Thyroid gland (tissue), 4 donors: Measurements from ENCODE around the gene SRD5A2. TPM values are rescaled to one million over a fixed set of nuclear protein-coding genes. Genes with fewer than 3 reads are reported as not detected.

ENCODE experiments used
- DNase-seq, 2 donors: peaks; one replicate each; pipeline ENCODE4 v3.0.0-alpha.2; 2019
- H3K27ac ChIP-seq, 3 donors: fragments of 200-600 bp; sonication (generic); 1 replicate in 2 of 3; 2 replicates in 1 of 3; pipeline ENCODE4 v1.5.1; 2016 to 2019; ENCODE audit warnings: mild to moderate bottlenecking in 1 of 3, moderate library complexity in 1 of 3
- H3K27me3 ChIP-seq: fragments of 200-600 bp; sonication (generic); one replicate; pipeline ENCODE4 v1.5.1; 2019
- H3K36me3 ChIP-seq, 2 donors: fragments of 200-600 bp; sonication (generic); one replicate each; pipeline ENCODE4 v1.5.1; 2016 to 2019
- H3K4me1 ChIP-seq, 2 donors: fragments of 200-600 bp; sonication (generic); one replicate each; pipeline ENCODE4 v1.5.1; 2017 to 2019
- H3K4me3 ChIP-seq, 3 donors: fragments of 200-600 bp; sonication (generic); replicated peaks in 1 of 3; 1 replicate in 2 of 3; 2 replicates in 1 of 3; pipeline ENCODE4 v1.5.1; 2016; ENCODE audit warnings: mild to moderate bottlenecking in 1 of 3
- H3K9me3 ChIP-seq: fragments of 200-600 bp; sonication (generic); one replicate; pipeline ENCODE4 v1.5.1; 2017
- POLR2A ChIP-seq, 2 donors: fragments of 450-650 bp; IDR thresholded peaks; one replicate each; pipeline ENCODE4 v1.6.1; 2017; ENCODE audit warnings: antibody characterized with exemption in 2 of 2, mild to moderate bottlenecking in 2 of 2, moderate library complexity in 1 of 2
- WGBS, 2 donors: methylation state at CpG; one replicate each; pipeline ENCODE4 v1.1.5; 2017; 5-methylcytosine and 5-hydroxymethylcytosine counted together
- intact Hi-C: fragments of 100-400 bp; cut with DNase I; formaldehyde crosslinking; loops from one replicate; pipeline ENCODE4 v1.15.1; 2023
- total RNA-seq, 4 donors: library from RNA; depleted of rRNA; stranded (reverse); fragments of >200 nt; gene quantifications; one replicate each; pipeline ENCODE4 v1.2.3, GENCODE V29; 2016
- TF ChIP-seq, protein P1 (sequence below), 6 experiments: fragments of 200-600 bp in 3 of 6; fragments of 450-650 bp in 3 of 6; sonication (generic) in 3 of 6; IDR thresholded peaks; one replicate each; pipeline ENCODE4 v1.5.1; 2016 to 2019; ENCODE audit warnings: antibody characterized with exemption in 6 of 6, mild to moderate bottlenecking in 2 of 6, inconsistent platforms in 1 of 6, moderate library complexity in 1 of 6

The SRD5A2 gene
- total RNA-seq, 4 donors from 2014 or later = 0.13 TPM; not detected in 3

DNA sequence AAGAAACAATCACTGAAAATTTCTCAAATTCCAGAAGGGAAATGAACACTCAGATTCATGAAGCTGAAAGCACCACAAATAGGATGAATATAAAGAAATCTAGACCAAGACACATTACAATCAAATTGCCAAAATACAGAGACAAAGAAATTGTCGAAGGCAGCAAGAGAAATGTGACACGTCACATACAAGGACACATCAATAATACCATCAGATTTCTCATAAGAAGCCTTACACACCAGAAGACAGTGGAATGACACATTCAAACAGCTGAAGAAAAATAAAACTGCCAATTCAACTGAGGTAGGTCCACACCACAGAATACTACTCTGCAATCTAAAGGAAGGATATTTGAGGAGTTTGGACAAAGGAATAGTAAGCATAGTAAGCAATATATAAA is 27.4 kb downstream of the SRD5A2 start:
- Histone ChIP-seq H3K9me3 (no peaks in the 10 kb centered on the region), H3K4me1 (no peaks in the 10 kb centered on the region), H3K27ac (no peak overlapping the region), H3K27me3 (no peaks in the 10 kb centered on the region), H3K36me3 (no peaks in the 10 kb centered on the region), H3K4me3 (no peak overlapping the region)
- no peak for DNase-seq
- intact Hi-C loops = no loop called here
- no peak for TF ChIP-seq POLR2A (IDR thresholded peaks at IDR 0.05)
- TF ChIP-seq, protein P1, sequence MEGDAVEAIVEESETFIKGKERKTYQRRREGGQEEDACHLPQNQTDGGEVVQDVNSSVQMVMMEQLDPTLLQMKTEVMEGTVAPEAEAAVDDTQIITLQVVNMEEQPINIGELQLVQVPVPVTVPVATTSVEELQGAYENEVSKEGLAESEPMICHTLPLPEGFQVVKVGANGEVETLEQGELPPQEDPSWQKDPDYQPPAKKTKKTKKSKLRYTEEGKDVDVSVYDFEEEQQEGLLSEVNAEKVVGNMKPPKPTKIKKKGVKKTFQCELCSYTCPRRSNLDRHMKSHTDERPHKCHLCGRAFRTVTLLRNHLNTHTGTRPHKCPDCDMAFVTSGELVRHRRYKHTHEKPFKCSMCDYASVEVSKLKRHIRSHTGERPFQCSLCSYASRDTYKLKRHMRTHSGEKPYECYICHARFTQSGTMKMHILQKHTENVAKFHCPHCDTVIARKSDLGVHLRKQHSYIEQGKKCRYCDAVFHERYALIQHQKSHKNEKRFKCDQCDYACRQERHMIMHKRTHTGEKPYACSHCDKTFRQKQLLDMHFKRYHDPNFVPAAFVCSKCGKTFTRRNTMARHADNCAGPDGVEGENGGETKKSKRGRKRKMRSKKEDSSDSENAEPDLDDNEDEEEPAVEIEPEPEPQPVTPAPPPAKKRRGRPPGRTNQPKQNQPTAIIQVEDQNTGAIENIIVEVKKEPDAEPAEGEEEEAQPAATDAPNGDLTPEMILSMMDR (IDR thresholded peaks at IDR 0.05) = no peak
- 86 to 95% methylated on average over 2 of the region's 2 CpGs for WGBS, 2 donors

GRCh38 chr2:31547485-31547884 is 33.3 kb downstream of the SRD5A2 start:
- no peak for TF ChIP-seq POLR2A (IDR thresholded peaks at IDR 0.05)
- TF ChIP-seq, protein P1 (IDR thresholded peaks at IDR 0.05) = no peak
- no peak for DNase-seq
- Histone ChIP-seq H3K27me3 (no peaks in the 10 kb centered on the region), H3K9me3 (no peaks in the 10 kb centered on the region), H3K4me3 (no peak overlapping the region), H3K4me1 (no peaks in the 10 kb centered on the region), H3K36me3 (no peaks in the 10 kb centered on the region), H3K27ac (no peak overlapping the region)
- intact Hi-C loops = no loop called here
- 85 to 93% methylated on average over 2 of the region's 2 CpGs for WGBS, 2 donors

DNA sequence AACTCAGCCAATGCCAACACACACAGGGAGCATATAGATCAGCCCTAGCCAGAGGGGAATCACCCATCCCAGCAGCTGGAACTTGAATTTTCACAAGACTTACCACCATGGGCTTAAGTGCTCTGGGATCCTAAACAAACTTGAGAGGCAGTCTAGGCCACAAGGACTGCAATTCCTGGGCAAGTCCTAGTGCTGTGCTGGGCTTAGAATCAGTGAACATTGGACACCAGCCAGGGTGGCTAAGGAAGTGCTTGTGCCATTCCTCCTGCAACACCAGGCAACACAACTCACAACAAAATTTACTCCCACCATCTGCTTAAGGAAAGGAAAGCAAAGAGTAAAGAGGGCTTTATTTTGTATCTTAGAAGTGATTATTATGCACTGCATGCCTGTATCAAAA is 38.9 kb downstream of the SRD5A2 start:
- Histone ChIP-seq H3K36me3 (no peaks in the 10 kb centered on the region), H3K27me3 (no peaks in the 10 kb centered on the region), H3K27ac (no peak overlapping the region), H3K4me3 (no peak overlapping the region), H3K4me1 (no peaks in the 10 kb centered on the region), H3K9me3 (no peaks in the 10 kb centered on the region)
- intact Hi-C loops = no loop called here
- no peak for TF ChIP-seq POLR2A (IDR thresholded peaks at IDR 0.05)
- TF ChIP-seq, protein P1 (IDR thresholded peaks at IDR 0.05) = no peak
- DNase-seq = no peak

GRCh38 chr2:31539505-31539904 is 41.2 kb downstream of the SRD5A2 start:
- no peak for TF ChIP-seq POLR2A (IDR thresholded peaks at IDR 0.05)
- TF ChIP-seq, protein P1 (IDR thresholded peaks at IDR 0.05) = no peak
- Histone ChIP-seq H3K36me3 (no peaks in the 10 kb centered on the region), H3K27me3 (no peaks in the 10 kb centered on the region), H3K27ac (no peak overlapping the region), H3K4me1 (no peaks in the 10 kb centered on the region), H3K4me3 (no peak overlapping the region), H3K9me3 (no peaks in the 10 kb centered on the region)
- WGBS, 2 donors = 46 to 53% methylated on average over 3 of the region's 3 CpGs
- intact Hi-C loops = no loop called here
- DNase-seq = no peak

DNA sequence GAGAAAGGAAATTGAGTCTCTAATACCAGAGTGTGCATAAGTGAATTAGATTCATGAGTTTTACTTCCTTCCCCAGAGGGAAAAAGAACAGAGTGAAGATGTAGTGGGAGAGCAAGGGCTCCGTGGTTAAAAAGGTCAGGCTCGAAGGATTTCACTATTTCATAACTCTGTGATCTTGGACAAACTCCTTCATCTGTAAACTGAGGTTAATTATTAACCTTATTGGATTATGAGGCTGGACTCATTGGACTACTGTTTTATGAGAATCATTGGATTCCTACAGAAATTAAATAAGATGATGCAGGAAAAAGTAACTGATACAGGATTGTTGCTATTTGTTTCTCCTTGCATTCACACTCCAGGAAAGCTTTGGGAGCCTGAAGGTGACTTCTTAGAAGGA is 45.0 kb downstream of the SRD5A2 start:
- Histone ChIP-seq H3K4me1 (no peaks in the 10 kb centered on the region), H3K4me3 (no peak overlapping the region), H3K27me3 (no peaks in the 10 kb centered on the region), H3K36me3 (no peaks in the 10 kb centered on the region), H3K9me3 (no peaks in the 10 kb centered on the region), H3K27ac (no peak overlapping the region)
- TF ChIP-seq, protein P1 (IDR thresholded peaks at IDR 0.05) = no peak
- no peak for TF ChIP-seq POLR2A (IDR thresholded peaks at IDR 0.05)
- WGBS, 2 donors = 60 to 80% methylated on average over 2 of the region's 2 CpGs
- DNase-seq = no peak
- intact Hi-C loops = no loop called here
